Liver (tissue), 9 donors: ENCODE data around the gene ZNF627. TPM values are rescaled to one million over a fixed set of nuclear protein-coding genes. Genes with fewer than 3 reads are reported as not detected.

ENCODE experiments used
- DNase-seq: peaks from one replicate; pipeline ENCODE4 v3.0.0-alpha.2; 2017; ENCODE audit warnings: low spot score
- H3K27ac ChIP-seq, 2 donors: one replicate each; pipeline ENCODE4 v1.7.0; 2013; ENCODE audit warnings: inconsistent platforms in 2 of 2, low read length in 2 of 2, control low read depth in 1 of 2, low read depth in 1 of 2, mild to moderate bottlenecking in 1 of 2
- H3K27me3 ChIP-seq, 4 donors: one replicate each; pipeline versions ENCODE4 v1.6.1 to v1.7.0; 2013; ENCODE audit warnings: low read length in 3 of 4, inconsistent platforms in 1 of 4, mild to moderate bottlenecking in 1 of 4, moderate library complexity in 1 of 4; ENCODE audit not compliant: control insufficient read depth in 4 of 4, insufficient read depth in 4 of 4
- H3K36me3 ChIP-seq, 4 donors: one replicate each; pipeline versions ENCODE4 v1.6.1 to v1.7.0; 2013; ENCODE audit warnings: low read length in 3 of 4, mild to moderate bottlenecking in 3 of 4, low read depth in 1 of 4, moderate library complexity in 1 of 4; ENCODE audit not compliant: control insufficient read depth in 4 of 4, insufficient read depth in 3 of 4
- H3K4me1 ChIP-seq, 4 donors: one replicate each; pipeline versions ENCODE4 v1.6.1 to v1.7.0; 2013; ENCODE audit warnings: low read length in 3 of 4, mild to moderate bottlenecking in 3 of 4, moderate library complexity in 1 of 4; ENCODE audit not compliant: control insufficient read depth in 4 of 4, insufficient read depth in 4 of 4
- H3K4me3 ChIP-seq, 3 donors: one replicate each; pipeline versions ENCODE4 v1.6.1 to v1.7.0; 2013; ENCODE audit warnings: low read length in 3 of 3, control low read depth in 1 of 3, low read depth in 1 of 3, mild to moderate bottlenecking in 1 of 3
- H3K9ac ChIP-seq, 2 donors: one replicate each; pipeline ENCODE4 v1.7.0; 2013; ENCODE audit warnings: low read length in 2 of 2, mild to moderate bottlenecking in 2 of 2, moderate library complexity in 2 of 2, control low read depth in 1 of 2, low read depth in 1 of 2
- H3K9me3 ChIP-seq, 4 donors: one replicate each; pipeline versions ENCODE4 v1.6.1 to v1.7.0; 2013; ENCODE audit warnings: low read length in 3 of 4; ENCODE audit not compliant: control insufficient read depth in 4 of 4
- EGR1 ChIP-seq, 2 donors: IDR thresholded peaks; 2 replicates each; pipeline ENCODE4 v1.6.1; 2016 to 2018; ENCODE audit warnings: antibody characterized with exemption in 2 of 2, low read depth in 2 of 2
- FOXA1 ChIP-seq: IDR thresholded peaks from 2 replicates; pipeline ENCODE4 v1.6.1; 2016; ENCODE audit warnings: antibody characterized with exemption
- FOXA2 ChIP-seq: IDR thresholded peaks from 2 replicates; pipeline ENCODE4 v1.6.1; 2016; ENCODE audit warnings: antibody characterized with exemption
- GABPA ChIP-seq, 2 donors: IDR thresholded peaks in 1 of 2; conservative IDR thresholded peaks in 1 of 2; 2 replicates each; pipeline ENCODE4 v1.6.1; 2016; ENCODE audit warnings: antibody characterized with exemption in 2 of 2, mild to moderate bottlenecking in 1 of 2, moderate library complexity in 1 of 2
- HNF4A ChIP-seq, 2 donors: conservative IDR thresholded peaks; 2 replicates each; pipeline ENCODE4 v1.6.1; 2016; ENCODE audit warnings: antibody characterized with exemption in 2 of 2, mild to moderate bottlenecking in 2 of 2
- HNF4G ChIP-seq: IDR thresholded peaks from 2 replicates; pipeline ENCODE4 v1.6.1; 2016; ENCODE audit warnings: antibody characterized with exemption
- JUND ChIP-seq, 2 donors: IDR thresholded peaks; 2 replicates each; pipeline ENCODE4 v1.6.1; 2016; ENCODE audit warnings: antibody characterized with exemption in 2 of 2
- NR2F2 ChIP-seq: IDR thresholded peaks from 2 replicates; pipeline ENCODE4 v1.6.1; 2016; ENCODE audit warnings: antibody characterized with exemption
- RAD21 ChIP-seq, 2 donors: IDR thresholded peaks; 2 replicates each; pipeline ENCODE4 v1.6.1; 2016; ENCODE audit warnings: antibody characterized with exemption in 2 of 2, mild to moderate bottlenecking in 2 of 2
- RXRA ChIP-seq, 2 donors: IDR thresholded peaks; 2 replicates each; pipeline ENCODE4 v1.6.1; 2017 to 2018; ENCODE audit warnings: antibody characterized with exemption in 2 of 2, mild to moderate bottlenecking in 1 of 2
- SP1 ChIP-seq: IDR thresholded peaks from 2 replicates; pipeline ENCODE4 v1.6.1; 2018; ENCODE audit warnings: antibody characterized with exemption, mild to moderate bottlenecking
- TAF1 ChIP-seq: conservative IDR thresholded peaks from 2 replicates; pipeline ENCODE4 v1.6.1; 2016; ENCODE audit warnings: antibody characterized with exemption, mild to moderate bottlenecking
- YY1 ChIP-seq: IDR thresholded peaks from 2 replicates; pipeline ENCODE4 v1.6.1; 2016; ENCODE audit warnings: antibody characterized with exemption, mild to moderate bottlenecking
- WGBS: extraction: QIAGEN DNeasy Blood & Tissue Kit; methylation state at CpG from one replicate; pipeline ENCODE4 v1.1.7; 2013; 5-methylcytosine and 5-hydroxymethylcytosine counted together
- polyA plus RNA-seq, 2 donors: library from polyadenylated mRNA; stranded (reverse) in 1 of 2; unstranded in 1 of 2; fragments of 200-250 nt in 1 of 2; fragments of >200 nt in 1 of 2; fragmentation: Nextera tagmentation in 1 of 2; extraction: Ambion mirVana in 1 of 2; gene quantifications; one replicate each; pipeline versions ENCODE4 v1.2.1 to v1.2.3, GENCODE V29; 2013 to 2015
- total RNA-seq, 2 donors: library from RNA; depleted of rRNA; stranded (reverse); fragments of >200 nt; gene quantifications; one replicate each; pipeline ENCODE4 v1.2.3, GENCODE V29; 2014
- TF ChIP-seq, protein P1 (sequence below): IDR thresholded peaks from 2 replicates; pipeline ENCODE4 v1.6.1; 2016; ENCODE audit warnings: antibody characterized with exemption, mild to moderate bottlenecking
- TF ChIP-seq, protein P2 (sequence below): fragments of 150-350 bp; IDR thresholded peaks from 2 replicates; pipeline ENCODE4 v1.5.1; 2017; ENCODE audit warnings: improper control_type of control experiment, low read depth, low read length; ENCODE audit not compliant: missing input control
- TF ChIP-seq, protein P3 (sequence below): IDR thresholded peaks from 2 replicates; pipeline ENCODE4 v1.6.1; 2016; ENCODE audit warnings: antibody characterized with exemption
- TF ChIP-seq, protein P4 (sequence below): IDR thresholded peaks from 2 replicates; pipeline ENCODE4 v1.6.1; 2016; ENCODE audit warnings: antibody characterized with exemption
- TF ChIP-seq, protein P5 (sequence below): IDR thresholded peaks from 2 replicates; pipeline ENCODE4 v1.6.1; 2016; ENCODE audit warnings: antibody characterized with exemption
- donor health status: healthy.
- donor health status: healthy.
- donor health status: healthy.
- donor health status: healthy.
- donor health status: healthy.

The ZNF627 gene
- total and polyA plus RNA-seq, 4 donors = 3.2 to 9.6 (median 5.4) TPM

DNA sequence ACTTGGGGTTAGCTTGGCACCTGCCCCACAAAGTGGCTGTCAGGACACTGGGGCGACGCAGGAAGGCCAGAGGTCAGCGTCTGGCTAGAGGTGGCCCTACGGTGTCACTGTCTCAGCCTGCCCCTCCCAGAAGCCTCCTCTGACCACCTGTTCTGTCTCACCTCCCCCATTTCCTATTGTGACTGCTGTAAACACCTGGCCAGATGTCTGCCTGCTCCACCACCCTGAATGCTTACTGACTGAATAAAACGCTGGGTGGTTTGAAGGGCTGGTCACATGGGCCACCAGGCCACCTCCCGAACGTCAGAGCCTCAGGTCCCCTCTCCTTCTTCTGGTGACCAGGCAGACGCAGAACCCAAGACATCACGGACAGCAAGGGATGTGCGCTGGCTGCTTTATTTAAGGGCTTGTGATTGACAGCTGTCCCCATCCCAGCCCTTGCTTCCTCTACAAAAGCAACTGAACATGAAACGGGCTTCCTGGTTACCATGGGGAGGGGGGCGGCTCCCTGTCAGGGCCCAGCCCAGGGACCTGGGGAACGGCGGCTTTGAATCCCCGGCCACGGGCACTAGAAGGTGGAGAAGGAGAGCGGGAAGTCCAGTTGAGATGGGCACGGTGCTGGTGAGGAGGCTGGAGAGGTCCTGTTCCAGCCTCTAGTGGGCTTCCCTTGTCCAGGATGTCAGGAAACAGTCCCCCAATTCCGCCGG, 44.5 kb upstream of the ZNF627 start:
- Histone ChIP-seq H3K4me1 (peaks cover 0 to 6% (median 2%) of the 10 kb centered on the region in 4 donors), H3K27ac (no peak overlapping the region), H3K27me3 (no peaks in the 10 kb centered on the region), H3K4me3 (no peak overlapping the region), H3K9ac (no peak overlapping the region), H3K9me3 (no peaks in the 10 kb centered on the region), H3K36me3 (peaks cover 4 to 27% (median 6%) of the 10 kb centered on the region in 4 donors)
- TF ChIP-seq, protein P1, sequence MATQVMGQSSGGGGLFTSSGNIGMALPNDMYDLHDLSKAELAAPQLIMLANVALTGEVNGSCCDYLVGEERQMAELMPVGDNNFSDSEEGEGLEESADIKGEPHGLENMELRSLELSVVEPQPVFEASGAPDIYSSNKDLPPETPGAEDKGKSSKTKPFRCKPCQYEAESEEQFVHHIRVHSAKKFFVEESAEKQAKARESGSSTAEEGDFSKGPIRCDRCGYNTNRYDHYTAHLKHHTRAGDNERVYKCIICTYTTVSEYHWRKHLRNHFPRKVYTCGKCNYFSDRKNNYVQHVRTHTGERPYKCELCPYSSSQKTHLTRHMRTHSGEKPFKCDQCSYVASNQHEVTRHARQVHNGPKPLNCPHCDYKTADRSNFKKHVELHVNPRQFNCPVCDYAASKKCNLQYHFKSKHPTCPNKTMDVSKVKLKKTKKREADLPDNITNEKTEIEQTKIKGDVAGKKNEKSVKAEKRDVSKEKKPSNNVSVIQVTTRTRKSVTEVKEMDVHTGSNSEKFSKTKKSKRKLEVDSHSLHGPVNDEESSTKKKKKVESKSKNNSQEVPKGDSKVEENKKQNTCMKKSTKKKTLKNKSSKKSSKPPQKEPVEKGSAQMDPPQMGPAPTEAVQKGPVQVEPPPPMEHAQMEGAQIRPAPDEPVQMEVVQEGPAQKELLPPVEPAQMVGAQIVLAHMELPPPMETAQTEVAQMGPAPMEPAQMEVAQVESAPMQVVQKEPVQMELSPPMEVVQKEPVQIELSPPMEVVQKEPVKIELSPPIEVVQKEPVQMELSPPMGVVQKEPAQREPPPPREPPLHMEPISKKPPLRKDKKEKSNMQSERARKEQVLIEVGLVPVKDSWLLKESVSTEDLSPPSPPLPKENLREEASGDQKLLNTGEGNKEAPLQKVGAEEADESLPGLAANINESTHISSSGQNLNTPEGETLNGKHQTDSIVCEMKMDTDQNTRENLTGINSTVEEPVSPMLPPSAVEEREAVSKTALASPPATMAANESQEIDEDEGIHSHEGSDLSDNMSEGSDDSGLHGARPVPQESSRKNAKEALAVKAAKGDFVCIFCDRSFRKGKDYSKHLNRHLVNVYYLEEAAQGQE = no peak
- no peak for TF ChIP-seq EGR1 (IDR thresholded peaks at IDR 0.05; ENCODE audit: low read depth in 2 of 2)
- TF ChIP-seq SP1 = no peak
- no peak for TF ChIP-seq NR2F2
- TF ChIP-seq HNF4A (conservative IDR thresholded peaks at IDR 0.05) = no peak
- no peak for TF ChIP-seq FOXA1
- no peak for TF ChIP-seq RAD21 (IDR thresholded peaks at IDR 0.05)
- no peak for TF ChIP-seq JUND (IDR thresholded peaks at IDR 0.05)
- TF ChIP-seq, protein P2, sequence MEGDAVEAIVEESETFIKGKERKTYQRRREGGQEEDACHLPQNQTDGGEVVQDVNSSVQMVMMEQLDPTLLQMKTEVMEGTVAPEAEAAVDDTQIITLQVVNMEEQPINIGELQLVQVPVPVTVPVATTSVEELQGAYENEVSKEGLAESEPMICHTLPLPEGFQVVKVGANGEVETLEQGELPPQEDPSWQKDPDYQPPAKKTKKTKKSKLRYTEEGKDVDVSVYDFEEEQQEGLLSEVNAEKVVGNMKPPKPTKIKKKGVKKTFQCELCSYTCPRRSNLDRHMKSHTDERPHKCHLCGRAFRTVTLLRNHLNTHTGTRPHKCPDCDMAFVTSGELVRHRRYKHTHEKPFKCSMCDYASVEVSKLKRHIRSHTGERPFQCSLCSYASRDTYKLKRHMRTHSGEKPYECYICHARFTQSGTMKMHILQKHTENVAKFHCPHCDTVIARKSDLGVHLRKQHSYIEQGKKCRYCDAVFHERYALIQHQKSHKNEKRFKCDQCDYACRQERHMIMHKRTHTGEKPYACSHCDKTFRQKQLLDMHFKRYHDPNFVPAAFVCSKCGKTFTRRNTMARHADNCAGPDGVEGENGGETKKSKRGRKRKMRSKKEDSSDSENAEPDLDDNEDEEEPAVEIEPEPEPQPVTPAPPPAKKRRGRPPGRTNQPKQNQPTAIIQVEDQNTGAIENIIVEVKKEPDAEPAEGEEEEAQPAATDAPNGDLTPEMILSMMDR = no peak
- no peak for TF ChIP-seq YY1
- TF ChIP-seq HNF4G = no peak
- TF ChIP-seq TAF1 = no peak
- no peak for TF ChIP-seq RXRA (IDR thresholded peaks at IDR 0.05)
- TF ChIP-seq, protein P3, sequence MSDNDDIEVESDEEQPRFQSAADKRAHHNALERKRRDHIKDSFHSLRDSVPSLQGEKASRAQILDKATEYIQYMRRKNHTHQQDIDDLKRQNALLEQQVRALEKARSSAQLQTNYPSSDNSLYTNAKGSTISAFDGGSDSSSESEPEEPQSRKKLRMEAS = no peak
- TF ChIP-seq, protein P4, sequence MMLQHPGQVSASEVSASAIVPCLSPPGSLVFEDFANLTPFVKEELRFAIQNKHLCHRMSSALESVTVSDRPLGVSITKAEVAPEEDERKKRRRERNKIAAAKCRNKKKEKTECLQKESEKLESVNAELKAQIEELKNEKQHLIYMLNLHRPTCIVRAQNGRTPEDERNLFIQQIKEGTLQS = no peak
- TF ChIP-seq GABPA (IDR thresholded peaks at IDR 0.05 in 1 of 2, conservative IDR thresholded peaks at IDR 0.05 in 1 of 2) = no peak
- TF ChIP-seq FOXA2 = no peak
- TF ChIP-seq, protein P5, sequence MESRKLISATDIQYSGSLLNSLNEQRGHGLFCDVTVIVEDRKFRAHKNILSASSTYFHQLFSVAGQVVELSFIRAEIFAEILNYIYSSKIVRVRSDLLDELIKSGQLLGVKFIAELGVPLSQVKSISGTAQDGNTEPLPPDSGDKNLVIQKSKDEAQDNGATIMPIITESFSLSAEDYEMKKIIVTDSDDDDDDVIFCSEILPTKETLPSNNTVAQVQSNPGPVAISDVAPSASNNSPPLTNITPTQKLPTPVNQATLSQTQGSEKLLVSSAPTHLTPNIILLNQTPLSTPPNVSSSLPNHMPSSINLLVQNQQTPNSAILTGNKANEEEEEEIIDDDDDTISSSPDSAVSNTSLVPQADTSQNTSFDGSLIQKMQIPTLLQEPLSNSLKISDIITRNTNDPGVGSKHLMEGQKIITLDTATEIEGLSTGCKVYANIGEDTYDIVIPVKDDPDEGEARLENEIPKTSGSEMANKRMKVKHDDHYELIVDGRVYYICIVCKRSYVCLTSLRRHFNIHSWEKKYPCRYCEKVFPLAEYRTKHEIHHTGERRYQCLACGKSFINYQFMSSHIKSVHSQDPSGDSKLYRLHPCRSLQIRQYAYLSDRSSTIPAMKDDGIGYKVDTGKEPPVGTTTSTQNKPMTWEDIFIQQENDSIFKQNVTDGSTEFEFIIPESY = no peak
- 88% methylated on average over 20 of the region's 20 CpGs for WGBS
- no peak for DNase-seq
